HL-60 (cell line): ENCODE results near the gene RPS19.

Experiments
- DNase-seq, 2 experiments: peaks; one replicate each; pipeline ENCODE4 v3.0.0-alpha.2; 2010 to 2020; ENCODE audit warnings: low read depth in 1 of 2, low spot score in 1 of 2
- H3K27ac ChIP-seq: fragments of 250-450 bp; sonication (Bioruptor Pico); replicated peaks from 2 replicates; pipeline ENCODE4 v1.5.1; 2020; ENCODE audit warnings: mild to moderate bottlenecking, moderate library complexity
- H3K27me3 ChIP-seq: fragments of 250-450 bp; sonication (Bioruptor Pico); 2 replicates; pipeline ENCODE4 v1.5.1; 2021; ENCODE audit warnings: mild to moderate bottlenecking, moderate library complexity; ENCODE audit not compliant: insufficient read depth, poor library complexity, severe bottlenecking
- H3K4me3 ChIP-seq: replicated peaks from 2 replicates; pipeline ENCODE4 v1.5.1; 2011; ENCODE audit warnings: mild to moderate bottlenecking, control low read depth, low read length; ENCODE audit not compliant: insufficient read depth
- GABPA ChIP-seq: IDR thresholded peaks from 2 replicates; pipeline ENCODE4 v1.6.1; 2012; ENCODE audit warnings: low read depth
- POLR2AphosphoS5 ChIP-seq: IDR thresholded peaks from 2 replicates; pipeline ENCODE4 v1.6.1; 2012; ENCODE audit warnings: low read depth
- SPI1 ChIP-seq: IDR thresholded peaks from 2 replicates; pipeline ENCODE4 v1.6.1; 2012; ENCODE audit warnings: low read depth, mild to moderate bottlenecking, borderline replicate concordance
- TF ChIP-seq, protein P1 (sequence below): IDR thresholded peaks from one replicate; pipeline ENCODE4 v1.5.1; 2011; ENCODE audit warnings: low read length, control low read depth, inconsistent platforms; ENCODE audit not compliant: insufficient read depth
- TF ChIP-seq, protein P2 (sequence below): IDR thresholded peaks from 2 replicates; pipeline ENCODE4 v1.6.1; 2012; ENCODE audit warnings: low read depth; ENCODE audit not compliant: insufficient replicate concordance

The RPS19 gene

DNA sequence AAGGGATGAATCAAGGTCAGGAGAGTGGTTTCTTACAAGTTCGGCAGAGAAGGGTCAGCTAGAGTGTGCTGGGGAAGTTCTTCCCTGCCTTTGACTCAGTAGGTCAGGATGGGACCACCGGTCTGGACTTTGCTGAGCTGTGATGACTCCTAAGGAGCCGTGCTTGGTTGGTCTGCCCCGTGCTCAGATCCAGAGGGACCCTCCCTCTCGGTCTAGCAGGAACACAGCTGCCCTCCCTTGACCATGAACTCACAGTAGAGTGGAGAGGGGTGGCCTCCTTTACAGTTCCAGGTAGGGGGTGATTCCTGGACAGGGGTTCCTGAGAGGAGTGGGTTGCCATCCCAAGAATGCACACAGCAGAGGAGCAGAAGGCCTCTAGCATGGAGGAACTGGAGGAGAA is 4.3 kb downstream of the RPS19 start:
- TF ChIP-seq, protein P1, sequence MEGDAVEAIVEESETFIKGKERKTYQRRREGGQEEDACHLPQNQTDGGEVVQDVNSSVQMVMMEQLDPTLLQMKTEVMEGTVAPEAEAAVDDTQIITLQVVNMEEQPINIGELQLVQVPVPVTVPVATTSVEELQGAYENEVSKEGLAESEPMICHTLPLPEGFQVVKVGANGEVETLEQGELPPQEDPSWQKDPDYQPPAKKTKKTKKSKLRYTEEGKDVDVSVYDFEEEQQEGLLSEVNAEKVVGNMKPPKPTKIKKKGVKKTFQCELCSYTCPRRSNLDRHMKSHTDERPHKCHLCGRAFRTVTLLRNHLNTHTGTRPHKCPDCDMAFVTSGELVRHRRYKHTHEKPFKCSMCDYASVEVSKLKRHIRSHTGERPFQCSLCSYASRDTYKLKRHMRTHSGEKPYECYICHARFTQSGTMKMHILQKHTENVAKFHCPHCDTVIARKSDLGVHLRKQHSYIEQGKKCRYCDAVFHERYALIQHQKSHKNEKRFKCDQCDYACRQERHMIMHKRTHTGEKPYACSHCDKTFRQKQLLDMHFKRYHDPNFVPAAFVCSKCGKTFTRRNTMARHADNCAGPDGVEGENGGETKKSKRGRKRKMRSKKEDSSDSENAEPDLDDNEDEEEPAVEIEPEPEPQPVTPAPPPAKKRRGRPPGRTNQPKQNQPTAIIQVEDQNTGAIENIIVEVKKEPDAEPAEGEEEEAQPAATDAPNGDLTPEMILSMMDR: no peak
- no peak for TF ChIP-seq GABPA
- TF ChIP-seq POLR2AphosphoS5: peak; percentile 45; the same call in 1 of the 2 replicates
- Histone ChIP-seq H3K27me3 (no peaks in the 10 kb centered on the region), H3K27ac (peak overlapping the region; percentile 26), H3K4me3 (no peak overlapping the region)
- no peak for DNase-seq

- H3K27ac ChIP-seq: peak overlapping the region; percentile 20; the same call in 1 of the 2 replicates
- TF ChIP-seq GABPA: no peak
- TF ChIP-seq, protein P1: no peak
- TF ChIP-seq, protein P2, sequence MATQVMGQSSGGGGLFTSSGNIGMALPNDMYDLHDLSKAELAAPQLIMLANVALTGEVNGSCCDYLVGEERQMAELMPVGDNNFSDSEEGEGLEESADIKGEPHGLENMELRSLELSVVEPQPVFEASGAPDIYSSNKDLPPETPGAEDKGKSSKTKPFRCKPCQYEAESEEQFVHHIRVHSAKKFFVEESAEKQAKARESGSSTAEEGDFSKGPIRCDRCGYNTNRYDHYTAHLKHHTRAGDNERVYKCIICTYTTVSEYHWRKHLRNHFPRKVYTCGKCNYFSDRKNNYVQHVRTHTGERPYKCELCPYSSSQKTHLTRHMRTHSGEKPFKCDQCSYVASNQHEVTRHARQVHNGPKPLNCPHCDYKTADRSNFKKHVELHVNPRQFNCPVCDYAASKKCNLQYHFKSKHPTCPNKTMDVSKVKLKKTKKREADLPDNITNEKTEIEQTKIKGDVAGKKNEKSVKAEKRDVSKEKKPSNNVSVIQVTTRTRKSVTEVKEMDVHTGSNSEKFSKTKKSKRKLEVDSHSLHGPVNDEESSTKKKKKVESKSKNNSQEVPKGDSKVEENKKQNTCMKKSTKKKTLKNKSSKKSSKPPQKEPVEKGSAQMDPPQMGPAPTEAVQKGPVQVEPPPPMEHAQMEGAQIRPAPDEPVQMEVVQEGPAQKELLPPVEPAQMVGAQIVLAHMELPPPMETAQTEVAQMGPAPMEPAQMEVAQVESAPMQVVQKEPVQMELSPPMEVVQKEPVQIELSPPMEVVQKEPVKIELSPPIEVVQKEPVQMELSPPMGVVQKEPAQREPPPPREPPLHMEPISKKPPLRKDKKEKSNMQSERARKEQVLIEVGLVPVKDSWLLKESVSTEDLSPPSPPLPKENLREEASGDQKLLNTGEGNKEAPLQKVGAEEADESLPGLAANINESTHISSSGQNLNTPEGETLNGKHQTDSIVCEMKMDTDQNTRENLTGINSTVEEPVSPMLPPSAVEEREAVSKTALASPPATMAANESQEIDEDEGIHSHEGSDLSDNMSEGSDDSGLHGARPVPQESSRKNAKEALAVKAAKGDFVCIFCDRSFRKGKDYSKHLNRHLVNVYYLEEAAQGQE: no peak
- TF ChIP-seq POLR2AphosphoS5: peak; percentile 63; the same call in 1 of the 2 replicates
- TF ChIP-seq SPI1: no peak
Observed at GRCh38 chr19:41866284-41866683, 6.2 kb downstream of the RPS19 start.

DNA sequence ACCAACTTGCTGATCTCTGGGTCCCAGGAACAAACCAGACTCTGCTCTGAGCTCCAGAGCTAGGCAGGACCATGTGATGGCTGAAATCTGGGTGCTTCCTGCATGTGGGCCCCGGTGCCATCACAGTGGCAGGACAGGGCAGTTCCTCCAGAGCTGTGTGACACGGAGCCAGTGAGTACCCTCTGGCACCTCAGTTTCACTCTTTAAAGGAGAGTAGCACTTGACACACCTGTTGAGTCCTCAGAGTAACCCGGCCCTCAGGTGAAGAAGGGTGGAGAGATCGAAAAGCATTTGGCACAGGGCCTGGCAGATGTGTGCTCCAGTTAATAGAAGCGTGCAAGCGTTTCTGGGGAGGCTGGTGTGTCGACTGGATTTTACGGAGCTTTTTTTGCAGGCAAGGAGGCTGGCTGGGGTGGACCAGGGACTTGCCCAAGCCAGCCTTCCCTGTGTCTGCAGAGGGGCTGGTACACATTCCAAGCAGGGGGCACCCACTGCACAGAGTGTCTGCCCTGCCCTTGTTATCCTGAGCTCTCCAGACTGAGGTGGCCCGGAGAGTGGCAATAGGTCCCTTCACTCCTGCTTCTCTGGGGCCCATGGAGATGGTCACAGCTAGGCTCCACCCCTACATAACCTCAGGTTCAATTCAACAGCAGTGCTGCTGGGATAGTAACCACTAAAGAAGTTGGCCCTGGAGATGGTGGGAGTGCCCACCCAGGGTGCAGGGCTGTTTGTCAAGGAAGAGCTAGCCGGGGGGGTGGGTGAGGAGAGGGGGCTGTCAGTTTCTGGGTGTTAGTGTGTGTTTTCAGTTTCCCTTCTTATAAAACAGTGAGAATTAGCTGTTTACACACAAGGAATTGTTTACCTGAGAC is 8.3 kb downstream of the RPS19 start:
- Histone ChIP-seq H3K27ac (peak overlapping the region; percentile 20), H3K27me3 (no peaks in the 10 kb centered on the region), H3K4me3 (no peak overlapping the region)
- DNase-seq: no peak
- TF ChIP-seq POLR2AphosphoS5 (no peak), SPI1 (no peak), GABPA (no peak)
- TF ChIP-seq, protein P1: no peak
- TF ChIP-seq, protein P2: no peak

More at GRCh38 chr19:41866284-41866683, 6.2 kb downstream of the RPS19 start:
- no peak overlapping the region for H3K4me3 ChIP-seq
- DNase-seq: no peak
- H3K27me3 ChIP-seq: no peaks in the 10 kb centered on the region

DNA sequence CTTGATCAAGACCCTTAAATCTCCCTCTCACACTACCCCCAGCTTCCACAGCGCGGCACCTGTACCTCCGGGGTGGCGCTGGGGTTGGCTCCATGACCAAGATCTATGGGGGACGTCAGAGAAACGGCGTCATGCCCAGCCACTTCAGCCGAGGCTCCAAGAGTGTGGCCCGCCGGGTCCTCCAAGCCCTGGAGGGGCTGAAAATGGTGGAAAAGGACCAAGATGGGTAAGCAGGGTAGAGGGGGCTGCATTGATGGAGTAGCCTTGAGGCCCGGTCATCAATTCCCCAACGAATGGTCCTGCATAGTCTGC is 8.9 kb downstream of the RPS19 start:
- H3K27me3 ChIP-seq: no peaks in the 10 kb centered on the region
- H3K4me3 ChIP-seq: no peak overlapping the region
- no peak for TF ChIP-seq SPI1
- TF ChIP-seq, protein P1: no peak
- no peak for TF ChIP-seq GABPA
- TF ChIP-seq, protein P2: no peak
- no peak; the same call in 1 of the 2 replicates for TF ChIP-seq POLR2AphosphoS5
- DNase-seq: no peak
- H3K27ac ChIP-seq: peak overlapping the region; percentile 20
